Retinal pigment epithelial cell (primary cell): ENCODE data around the gene LRRC15.
A peak's percentile ranks its signal among the peaks of the same experiment; 100 is the strongest.

Experiments
- DNase-seq: peaks from one replicate; pipeline ENCODE4 v3.0.0-alpha.2; 2010; ENCODE audit warnings: low read depth
- H3K4me3 ChIP-seq: 2 replicates; pipeline ENCODE4 v1.5.1; 2011; ENCODE audit warnings: mild to moderate bottlenecking, low read length, control low read depth, moderate library complexity
- TF ChIP-seq, protein P1 (sequence below): conservative IDR thresholded peaks from 2 replicates; pipeline ENCODE4 v1.5.1; 2011; ENCODE audit warnings: low read depth, low read length, control low read depth, inconsistent platforms

The LRRC15 gene

DNA sequence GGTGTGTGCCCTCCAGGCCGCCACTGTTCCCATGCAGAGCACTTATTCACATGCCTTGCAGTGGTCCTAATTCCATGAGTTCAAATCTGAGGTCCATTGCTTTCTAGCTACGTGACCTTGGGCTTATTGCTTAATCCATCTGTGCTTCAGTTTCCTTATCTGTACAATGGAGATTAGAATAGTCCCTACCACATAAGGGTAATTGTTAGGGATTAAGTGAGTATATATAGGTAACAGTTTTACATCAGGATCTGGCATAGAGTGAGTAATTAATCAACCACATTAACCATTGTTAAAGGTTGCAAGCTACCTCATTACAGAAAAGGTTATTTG, 26.0 kb downstream of the LRRC15 start:
- TF ChIP-seq, protein P1, sequence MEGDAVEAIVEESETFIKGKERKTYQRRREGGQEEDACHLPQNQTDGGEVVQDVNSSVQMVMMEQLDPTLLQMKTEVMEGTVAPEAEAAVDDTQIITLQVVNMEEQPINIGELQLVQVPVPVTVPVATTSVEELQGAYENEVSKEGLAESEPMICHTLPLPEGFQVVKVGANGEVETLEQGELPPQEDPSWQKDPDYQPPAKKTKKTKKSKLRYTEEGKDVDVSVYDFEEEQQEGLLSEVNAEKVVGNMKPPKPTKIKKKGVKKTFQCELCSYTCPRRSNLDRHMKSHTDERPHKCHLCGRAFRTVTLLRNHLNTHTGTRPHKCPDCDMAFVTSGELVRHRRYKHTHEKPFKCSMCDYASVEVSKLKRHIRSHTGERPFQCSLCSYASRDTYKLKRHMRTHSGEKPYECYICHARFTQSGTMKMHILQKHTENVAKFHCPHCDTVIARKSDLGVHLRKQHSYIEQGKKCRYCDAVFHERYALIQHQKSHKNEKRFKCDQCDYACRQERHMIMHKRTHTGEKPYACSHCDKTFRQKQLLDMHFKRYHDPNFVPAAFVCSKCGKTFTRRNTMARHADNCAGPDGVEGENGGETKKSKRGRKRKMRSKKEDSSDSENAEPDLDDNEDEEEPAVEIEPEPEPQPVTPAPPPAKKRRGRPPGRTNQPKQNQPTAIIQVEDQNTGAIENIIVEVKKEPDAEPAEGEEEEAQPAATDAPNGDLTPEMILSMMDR: no peak
- no peak for DNase-seq
- no peak overlapping the region for H3K4me3 ChIP-seq

DNA sequence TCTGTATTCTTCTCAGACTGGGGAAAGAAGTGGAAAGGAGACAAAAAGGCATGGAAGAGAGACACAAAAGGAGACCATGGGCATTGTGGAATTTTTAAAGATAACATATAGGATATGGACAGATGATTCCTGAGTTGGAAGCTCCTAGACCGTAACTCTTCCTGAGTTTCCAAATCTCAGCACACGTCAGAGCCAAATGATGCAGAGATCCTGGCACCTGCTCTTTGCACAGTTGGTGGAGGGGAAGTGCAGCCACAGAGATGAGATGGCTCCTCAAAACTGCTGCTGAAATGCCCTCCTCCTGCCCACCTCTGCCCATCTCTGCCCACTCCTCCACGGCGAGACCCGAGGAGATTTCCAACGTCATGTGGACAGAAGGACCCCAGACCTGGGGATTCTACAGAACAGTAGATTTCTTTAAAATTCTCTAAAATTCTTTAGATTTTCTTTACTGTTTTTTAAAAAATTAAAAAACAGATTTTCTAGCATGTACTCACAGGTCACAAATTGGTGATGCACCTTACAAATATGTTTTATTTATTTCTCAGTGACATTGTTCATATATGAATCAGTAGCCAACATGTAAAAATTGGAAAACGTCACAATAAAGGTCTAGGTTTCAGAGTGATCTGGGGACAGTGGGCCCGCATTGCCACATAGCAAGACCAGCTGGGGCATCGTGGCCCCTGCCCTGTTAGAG, 26.5 kb downstream of the LRRC15 start:
- no peak overlapping the region for H3K4me3 ChIP-seq
- DNase-seq: no peak
- TF ChIP-seq, protein P1: no peak

DNA sequence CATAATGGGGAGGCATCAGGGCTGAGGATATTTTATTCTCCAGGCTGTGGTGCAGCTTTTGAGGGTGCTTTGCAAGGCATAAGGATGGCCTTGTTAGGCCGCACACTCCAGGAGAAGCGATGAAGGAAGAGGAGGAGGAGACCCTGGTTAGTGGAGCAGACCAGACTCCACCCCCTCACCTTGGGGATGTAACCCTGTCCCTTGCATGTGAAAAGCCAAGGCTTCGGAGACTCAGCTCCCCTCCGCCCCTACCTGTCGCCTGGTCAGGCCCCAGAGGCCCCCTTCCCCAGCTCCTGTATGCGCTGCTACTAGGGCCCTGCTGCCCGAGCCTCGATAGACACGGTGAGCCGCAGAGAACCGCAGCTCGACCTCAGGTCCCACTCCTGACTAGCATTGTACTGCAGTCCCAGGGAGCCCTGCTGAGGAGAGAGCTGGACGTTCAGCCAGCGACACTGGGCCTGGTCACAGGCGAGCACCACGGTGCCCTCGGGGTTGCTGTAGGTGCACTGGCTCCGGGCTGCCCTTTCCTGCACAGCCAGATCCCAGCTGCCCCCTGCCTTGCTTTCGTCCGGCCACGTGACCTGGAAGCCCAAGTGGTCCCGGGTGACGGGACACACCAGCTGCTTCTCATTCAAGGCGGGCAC, 28.7 kb downstream of the LRRC15 start:
- DNase-seq: no peak
- TF ChIP-seq, protein P1: no peak
- H3K4me3 ChIP-seq: no peak overlapping the region

DNA sequence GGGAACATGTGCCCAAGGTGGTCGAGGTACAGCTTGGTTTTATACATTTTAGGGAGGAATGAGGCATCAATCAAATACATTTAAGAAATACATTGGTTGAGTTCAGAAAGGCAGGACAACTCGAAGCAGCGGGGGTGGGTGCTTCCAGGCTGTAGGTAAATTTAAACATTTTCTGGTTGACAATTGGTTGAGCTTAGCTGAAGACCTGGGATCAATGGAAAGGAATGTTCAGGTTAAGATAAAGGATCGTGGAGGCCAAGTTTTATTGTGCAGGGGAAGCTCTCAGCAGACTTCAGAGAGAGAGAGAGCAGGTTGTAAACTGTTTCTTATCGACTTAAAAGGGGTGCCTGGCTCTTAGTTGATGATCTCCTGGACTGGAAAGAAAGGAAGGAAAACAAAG, 29.7 kb downstream of the LRRC15 start:
- DNase-seq: no peak
- H3K4me3 ChIP-seq: no peak overlapping the region
- TF ChIP-seq, protein P1: no peak

DNA sequence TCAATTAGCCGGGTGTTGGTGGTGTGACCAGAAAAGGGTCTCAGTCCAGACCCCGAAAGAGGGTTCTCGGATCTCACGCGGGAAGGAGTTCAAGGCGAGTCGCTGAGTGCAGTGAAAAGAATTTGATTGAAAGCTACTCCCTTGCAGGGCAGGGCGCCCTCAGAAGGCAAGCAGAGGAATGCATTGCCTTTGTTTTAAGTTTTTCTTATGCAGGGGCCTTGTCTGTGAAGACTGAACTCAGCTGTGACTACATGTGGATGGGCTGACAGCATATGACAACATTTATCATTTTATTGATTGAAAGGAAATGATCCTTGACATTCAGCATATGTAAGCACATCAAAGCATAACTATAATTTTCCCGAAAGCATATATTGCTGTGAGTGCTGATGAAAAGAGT, 30.2 kb downstream of the LRRC15 start:
- H3K4me3 ChIP-seq: no peak overlapping the region
- TF ChIP-seq, protein P1: peak; percentile 43
- DNase-seq: no peak

DNA sequence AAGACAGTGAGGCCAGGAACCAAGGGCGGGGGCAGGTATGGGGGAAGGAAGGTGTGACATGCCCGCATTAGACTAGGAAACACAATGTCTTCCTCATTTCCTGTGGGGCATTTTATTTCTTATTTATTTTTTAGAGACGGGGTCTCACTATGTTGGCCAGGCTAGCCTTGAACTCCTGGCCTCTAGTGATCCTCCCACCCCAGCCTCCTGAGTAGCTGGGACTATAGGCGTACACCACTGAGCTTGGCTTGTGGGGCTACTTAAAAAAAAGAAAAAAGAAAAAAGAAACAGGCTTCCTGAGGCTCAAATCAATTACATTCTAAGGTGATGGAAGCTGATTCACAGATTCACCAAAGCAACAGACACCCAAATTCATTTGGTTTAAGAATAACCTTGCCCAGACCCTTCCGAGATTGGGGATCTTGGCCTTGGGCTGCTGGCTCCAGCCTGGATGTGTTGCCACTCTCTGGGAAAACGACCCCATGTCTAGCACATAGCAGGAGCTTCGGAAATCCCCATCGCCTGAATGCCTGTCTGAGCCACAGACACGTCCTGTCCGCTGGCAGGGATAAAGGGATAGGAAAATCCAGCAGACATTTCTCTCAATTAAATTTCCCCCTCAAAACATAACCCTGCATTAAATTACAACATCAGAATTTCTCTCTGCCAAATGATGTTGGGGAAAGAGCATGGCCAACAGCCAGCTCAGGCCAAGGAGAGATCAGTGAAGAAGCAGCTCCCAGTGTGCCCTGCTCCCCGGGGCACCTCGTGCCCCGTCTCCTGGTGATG, 31.4 kb downstream of the LRRC15 start:
- H3K4me3 ChIP-seq: no peak overlapping the region
- DNase-seq: no peak
- TF ChIP-seq, protein P1: no peak
